Fibroblast of lung (primary cell): Measurements from ENCODE around the gene AGPAT1.

ENCODE experiments used
- EZH2 ChIP-seq: IDR thresholded peaks from 2 replicates; pipeline ENCODE4 v1.5.1; 2012; ENCODE audit warnings: low read length, control low read depth, mild to moderate bottlenecking; ENCODE audit errors: missing control alignments
- TF ChIP-seq, protein P1 (sequence below), 2 donors: IDR thresholded peaks in 1 of 2; conservative IDR thresholded peaks in 1 of 2; 1 replicate in 1 of 2; 2 replicates in 1 of 2; pipeline ENCODE4 v1.5.1; 2011 to 2012; ENCODE audit warnings: low read length in 2 of 2, control low read depth in 1 of 2, inconsistent platforms in 1 of 2, low read depth in 1 of 2, mild to moderate bottlenecking in 1 of 2

DNA sequence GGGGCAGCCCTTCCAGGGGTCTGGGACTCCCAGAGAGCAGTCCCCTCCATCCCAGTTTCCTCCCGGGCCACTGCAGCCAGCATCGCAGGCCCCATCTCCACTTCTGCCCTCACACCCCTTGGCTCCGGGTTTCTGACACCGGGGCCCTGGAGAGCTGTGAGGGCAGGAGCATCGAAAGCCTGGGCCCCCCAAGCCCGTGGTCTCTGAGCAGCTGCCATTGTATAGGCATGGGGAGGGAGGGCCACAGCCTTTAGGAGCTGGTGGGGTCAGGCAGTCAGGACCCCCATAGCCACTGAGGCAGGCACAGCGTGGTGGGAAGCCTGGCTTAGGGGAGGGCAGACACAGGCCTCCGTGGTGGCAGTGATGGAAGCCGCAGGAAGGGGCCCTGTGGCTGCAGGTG lies 26.3 kb upstream of the AGPAT1 start:
- TF ChIP-seq, protein P1, sequence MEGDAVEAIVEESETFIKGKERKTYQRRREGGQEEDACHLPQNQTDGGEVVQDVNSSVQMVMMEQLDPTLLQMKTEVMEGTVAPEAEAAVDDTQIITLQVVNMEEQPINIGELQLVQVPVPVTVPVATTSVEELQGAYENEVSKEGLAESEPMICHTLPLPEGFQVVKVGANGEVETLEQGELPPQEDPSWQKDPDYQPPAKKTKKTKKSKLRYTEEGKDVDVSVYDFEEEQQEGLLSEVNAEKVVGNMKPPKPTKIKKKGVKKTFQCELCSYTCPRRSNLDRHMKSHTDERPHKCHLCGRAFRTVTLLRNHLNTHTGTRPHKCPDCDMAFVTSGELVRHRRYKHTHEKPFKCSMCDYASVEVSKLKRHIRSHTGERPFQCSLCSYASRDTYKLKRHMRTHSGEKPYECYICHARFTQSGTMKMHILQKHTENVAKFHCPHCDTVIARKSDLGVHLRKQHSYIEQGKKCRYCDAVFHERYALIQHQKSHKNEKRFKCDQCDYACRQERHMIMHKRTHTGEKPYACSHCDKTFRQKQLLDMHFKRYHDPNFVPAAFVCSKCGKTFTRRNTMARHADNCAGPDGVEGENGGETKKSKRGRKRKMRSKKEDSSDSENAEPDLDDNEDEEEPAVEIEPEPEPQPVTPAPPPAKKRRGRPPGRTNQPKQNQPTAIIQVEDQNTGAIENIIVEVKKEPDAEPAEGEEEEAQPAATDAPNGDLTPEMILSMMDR (conservative IDR thresholded peaks at IDR 0.05 in 1 of 2, IDR thresholded peaks at IDR 0.05 in 1 of 2; ENCODE audit: low read depth in 1 of 2, low read length in 2 of 2) = no peak
- TF ChIP-seq EZH2 = no peak
